ENCODE measurements around the gene ANKRD33B. TPM values are rescaled to one million over a fixed set of nuclear protein-coding genes. Genes with fewer than 3 reads are reported as not detected.
A peak's percentile ranks its signal among the peaks of the same experiment; 100 is the strongest.

The ANKRD33B gene
- total and polyA plus RNA-seq, 2 experiments from 2014 or later, result 0.71 to 1.5 TPM

GRCh38 chr5:10667431-10668057 lies 103.7 kb downstream of the ANKRD33B start:
- WGBS, 2 experiments (ENCODE audit: low coverage in 1 of 2, low lambda C conversion rate in 2 of 2, missing lambda C conversion rate in 2 of 2), result 72 to 78% methylated on average over 6 of the region's 6 CpGs
- Histone ChIP-seq H3K9ac (no peak overlapping the region), H3K4me3 (no peak overlapping the region), H3K27me3 (replicated peaks; ENCODE audit: insufficient read depth) (no peaks in the 10 kb centered on the region), H2AFZ (no peak overlapping the region), H3K9me2 (ENCODE audit: insufficient read depth) (no peaks in the 10 kb centered on the region), H3F3A (ENCODE audit: insufficient read depth) (no peaks in the 10 kb centered on the region), H4K20me1 (ENCODE audit: insufficient read depth) (no peaks in the 10 kb centered on the region), H3K4me1 (ENCODE audit: insufficient read depth) (0 out of 2 replicates have a peak, but pooled peaks cover 4% of the 10 kb centered on the region), H3K9me3 (ENCODE audit: low read depth) (no peaks in the 10 kb centered on the region), H3K36me3 (ENCODE audit: low read depth) (no peaks in the 10 kb centered on the region), H3K4me2 (ENCODE audit: unreplicated experiment) (no peak overlapping the region), H3K79me2 (ENCODE audit: insufficient read depth) (no peaks in the 10 kb centered on the region), H3K27ac (no peak overlapping the region)
- TF ChIP-seq EZH2 (IDR thresholded peaks at IDR 0.05; ENCODE audit: insufficient read depth, poor library complexity, severe bottlenecking), result no peak
- no peak for TF ChIP-seq EZH2phosphoT487 (IDR thresholded peaks at IDR 0.05; ENCODE audit: insufficient read depth, low read depth)
- no peak for DNase-seq
- in situ Hi-C loops (cut with MboI), result no loop called here

GRCh38 chr5:10668697-10669096 lies 104.8 kb downstream of the ANKRD33B start:
- in situ Hi-C loops (cut with MboI), result no loop called here
- WGBS, 2 experiments (ENCODE audit: low coverage in 1 of 2, low lambda C conversion rate in 2 of 2, missing lambda C conversion rate in 2 of 2), result 83 to 84% methylated on average over 4 of the region's 4 CpGs
- H3K4me1 ChIP-seq (ENCODE audit: insufficient read depth), result 0 out of 2 replicates have a peak, but pooled peaks cover 2% of the 10 kb centered on the region
- no peaks in the 10 kb centered on the region for H4K20me1 ChIP-seq (ENCODE audit: insufficient read depth)
- H3K9ac ChIP-seq, result no peak overlapping the region
- no peaks in the 10 kb centered on the region for H3K9me2 ChIP-seq (ENCODE audit: insufficient read depth)
- H3K79me2 ChIP-seq (ENCODE audit: insufficient read depth), result no peaks in the 10 kb centered on the region
- no peak overlapping the region for H2AFZ ChIP-seq
- no peak overlapping the region for H3K4me3 ChIP-seq
- no peak overlapping the region for H3K4me2 ChIP-seq (ENCODE audit: unreplicated experiment)
- H3K27me3 ChIP-seq (replicated peaks; ENCODE audit: insufficient read depth), result no peaks in the 10 kb centered on the region
- no peak overlapping the region for H3K27ac ChIP-seq
- no peaks in the 10 kb centered on the region for H3K9me3 ChIP-seq (ENCODE audit: low read depth)
- DNase-seq, result peak; percentile 28
- no peaks in the 10 kb centered on the region for H3K36me3 ChIP-seq (ENCODE audit: low read depth)
- no peaks in the 10 kb centered on the region for H3F3A ChIP-seq (ENCODE audit: insufficient read depth)
- TF ChIP-seq EZH2phosphoT487 (IDR thresholded peaks at IDR 0.05; ENCODE audit: insufficient read depth, low read depth) (no peak), EZH2 (IDR thresholded peaks at IDR 0.05; ENCODE audit: insufficient read depth, poor library complexity, severe bottlenecking) (no peak)

DNA sequence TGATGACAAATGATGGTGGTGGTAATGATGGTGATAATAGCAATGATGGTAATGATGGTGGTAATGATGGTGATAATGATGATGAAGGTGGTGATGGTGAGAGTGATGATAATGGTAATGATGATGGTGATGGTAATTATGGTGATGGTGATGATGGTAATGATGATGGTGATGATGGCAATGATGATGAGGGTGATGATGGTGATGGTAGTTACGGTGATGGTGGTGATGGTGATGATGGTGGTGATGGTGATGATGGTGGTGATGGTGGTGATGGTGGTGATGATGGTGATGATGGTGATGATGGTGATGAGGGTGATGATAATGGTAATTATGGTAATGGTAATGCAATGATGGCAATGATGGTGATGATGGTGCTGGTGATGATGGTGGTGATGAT lies 106.1 kb downstream of the ANKRD33B start:
- in situ Hi-C loops (cut with MboI), result no loop called here
- TF ChIP-seq EZH2 (IDR thresholded peaks at IDR 0.05; ENCODE audit: insufficient read depth, poor library complexity, severe bottlenecking) (no peak), EZH2phosphoT487 (IDR thresholded peaks at IDR 0.05; ENCODE audit: insufficient read depth, low read depth) (no peak)
- Histone ChIP-seq H3K27ac (no peak overlapping the region), H3K4me2 (ENCODE audit: unreplicated experiment) (no peak overlapping the region), H2AFZ (no peak overlapping the region), H3F3A (ENCODE audit: insufficient read depth) (no peaks in the 10 kb centered on the region), H3K9me2 (ENCODE audit: insufficient read depth) (no peaks in the 10 kb centered on the region), H3K36me3 (ENCODE audit: low read depth) (no peaks in the 10 kb centered on the region), H3K79me2 (ENCODE audit: insufficient read depth) (no peaks in the 10 kb centered on the region), H3K4me3 (no peak overlapping the region), H3K27me3 (replicated peaks; ENCODE audit: insufficient read depth) (no peaks in the 10 kb centered on the region), H4K20me1 (ENCODE audit: insufficient read depth) (no peaks in the 10 kb centered on the region), H3K4me1 (ENCODE audit: insufficient read depth) (no peaks in the 10 kb centered on the region), H3K9me3 (ENCODE audit: low read depth) (no peaks in the 10 kb centered on the region), H3K9ac (no peak overlapping the region)
- no peak for DNase-seq
- 95% methylated on average over 1 of the region's 1 CpG for WGBS, 2 experiments (ENCODE audit: low coverage in 1 of 2, low lambda C conversion rate in 2 of 2, missing lambda C conversion rate in 2 of 2)

DNA sequence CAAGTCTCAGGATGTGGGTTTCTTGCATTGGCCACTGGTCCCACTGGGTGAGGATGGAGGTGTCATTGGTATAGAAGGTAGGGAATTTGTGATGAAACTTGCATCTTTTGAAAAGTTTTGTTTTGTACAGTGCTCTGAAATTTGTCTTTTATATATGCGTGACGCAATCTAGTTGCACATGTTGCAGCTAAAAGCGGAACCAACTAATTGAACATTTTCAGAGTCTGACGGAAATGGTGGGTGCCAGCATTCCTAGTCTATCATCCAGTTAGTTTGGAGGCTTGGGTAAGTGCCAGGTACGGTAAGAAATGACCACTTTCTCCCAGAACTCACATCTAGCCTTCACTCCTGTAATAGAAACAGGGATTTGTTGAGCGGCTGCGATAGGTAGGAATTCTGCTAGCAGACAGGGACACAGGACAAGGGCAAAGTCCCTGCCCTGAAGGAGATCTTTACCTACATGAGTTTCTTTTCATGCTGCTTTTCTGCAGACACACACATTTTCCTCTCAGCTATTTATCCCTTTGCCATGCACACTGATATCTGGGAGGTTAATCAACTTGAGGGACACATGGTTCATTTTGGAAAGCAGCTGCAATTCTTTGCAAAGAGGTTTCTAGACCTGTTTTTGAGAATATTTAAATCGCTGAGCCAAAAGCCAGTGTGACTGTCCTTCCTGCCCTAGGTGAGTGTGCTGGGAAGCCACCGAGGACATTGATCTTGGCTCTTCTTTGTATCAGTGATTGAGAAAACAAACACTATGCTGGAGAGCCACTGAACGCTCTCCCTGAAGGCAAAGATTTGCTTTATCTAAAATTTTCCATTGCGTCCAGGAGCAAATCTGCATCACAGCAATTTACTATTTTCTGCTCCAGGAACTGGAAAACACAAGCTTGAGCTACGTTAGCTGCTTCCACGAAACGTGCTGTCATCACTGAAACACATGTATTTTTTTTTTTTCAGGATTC lies 107.5 kb downstream of the ANKRD33B start:
- Histone ChIP-seq H3K27me3 (replicated peaks; ENCODE audit: insufficient read depth) (no peaks in the 10 kb centered on the region), H3K27ac (no peak overlapping the region), H2AFZ (no peak overlapping the region), H4K20me1 (ENCODE audit: insufficient read depth) (no peaks in the 10 kb centered on the region), H3K9ac (no peak overlapping the region), H3K79me2 (ENCODE audit: insufficient read depth) (no peaks in the 10 kb centered on the region), H3K9me2 (ENCODE audit: insufficient read depth) (no peaks in the 10 kb centered on the region), H3K4me2 (ENCODE audit: unreplicated experiment) (no peak overlapping the region), H3F3A (ENCODE audit: insufficient read depth) (no peaks in the 10 kb centered on the region), H3K4me3 (no peak overlapping the region), H3K4me1 (ENCODE audit: insufficient read depth) (no peaks in the 10 kb centered on the region), H3K36me3 (ENCODE audit: low read depth) (no peaks in the 10 kb centered on the region), H3K9me3 (ENCODE audit: low read depth) (no peaks in the 10 kb centered on the region)
- in situ Hi-C loops (cut with MboI), result no loop called here
- 54 to 60% methylated on average over 14 of the region's 14 CpGs for WGBS, 2 experiments (ENCODE audit: low coverage in 1 of 2, low lambda C conversion rate in 2 of 2, missing lambda C conversion rate in 2 of 2)
- peak; percentile 31 for DNase-seq
- TF ChIP-seq EZH2 (IDR thresholded peaks at IDR 0.05; ENCODE audit: insufficient read depth, poor library complexity, severe bottlenecking) (no peak), EZH2phosphoT487 (IDR thresholded peaks at IDR 0.05; ENCODE audit: insufficient read depth, low read depth) (no peak)
